Karpas-422 (cell line): Measurements from ENCODE around the gene WDR76. TPM values are rescaled to one million over a fixed set of nuclear protein-coding genes. Genes with fewer than 3 reads are reported as not detected.
"Not testable (repeated sequence)": the region's sequence is repeated elsewhere in the genome, so short reads cannot be mapped to it uniquely, and the experiment has no call there.

Experiments
- DNase-seq: peaks from one replicate; pipeline ENCODE4 v3.0.0-alpha.2; 2015
- H2AFZ ChIP-seq: fragments of 200-600 bp; sonication (generic); 2 replicates; pipeline ENCODE4 v1.6.1; 2014; ENCODE audit warnings: antibody characterized with exemption, low read length, mixed read lengths
- H3K27ac ChIP-seq: fragments of 200-600 bp; sonication (generic); 2 replicates; pipeline ENCODE4 v1.5.1; 2014; ENCODE audit warnings: mild to moderate bottlenecking, low read length, moderate library complexity
- H3K27me3 ChIP-seq: fragments of 200-600 bp; sonication (generic); 2 replicates; pipeline ENCODE4 v1.6.1; 2014; ENCODE audit warnings: low read length, mixed read lengths
- H3K36me3 ChIP-seq: fragments of 200-600 bp; sonication (generic); 2 replicates; pipeline ENCODE4 v1.6.1; 2014; ENCODE audit warnings: low read length, mixed read lengths; ENCODE audit not compliant: insufficient read depth
- H3K4me1 ChIP-seq: fragments of 200-600 bp; sonication (generic); 2 replicates; pipeline ENCODE4 v1.6.1; 2014; ENCODE audit warnings: mild to moderate bottlenecking, low read length, mixed read lengths
- H3K4me2 ChIP-seq: fragments of 200-600 bp; sonication (generic); 2 replicates; pipeline ENCODE4 v1.6.1; 2014; ENCODE audit warnings: low read length, low read depth, mild to moderate bottlenecking; ENCODE audit not compliant: poor library complexity, severe bottlenecking
- H3K4me3 ChIP-seq: fragments of 200-600 bp; sonication (generic); 2 replicates; pipeline ENCODE4 v1.5.1; 2014; ENCODE audit warnings: mild to moderate bottlenecking, antibody characterized with exemption, low read length, mixed read lengths
- H3K79me2 ChIP-seq: fragments of 200-600 bp; sonication (generic); 2 replicates; pipeline ENCODE4 v1.6.1; 2014; ENCODE audit warnings: mild to moderate bottlenecking, low read length, mixed read lengths
- H3K9ac ChIP-seq: fragments of 200-600 bp; sonication (generic); 2 replicates; pipeline ENCODE4 v1.6.0; 2014; ENCODE audit warnings: low read length
- H3K9me2 ChIP-seq: fragments of 200-600 bp; sonication (generic), shearing (Covaris generic); replicated peaks from 2 replicates; pipeline ENCODE4 v1.6.0; 2014; ENCODE audit warnings: mild to moderate bottlenecking, low read length, moderate library complexity; ENCODE audit not compliant: insufficient read depth
- H3K9me3 ChIP-seq: fragments of 300-700, 200-600 bp; sonication (generic); 2 replicates; pipeline ENCODE4 v1.6.1; 2014; ENCODE audit warnings: low read length, mixed read lengths
- H4K20me1 ChIP-seq: fragments of 200-600 bp; sonication (generic); 2 replicates; pipeline ENCODE4 v1.6.1; 2014; ENCODE audit warnings: mild to moderate bottlenecking, antibody characterized with exemption, low read length, low read depth; ENCODE audit not compliant: insufficient read depth
- total RNA-seq: library from RNA; depleted of rRNA; stranded (reverse); fragments of >200 nt; shearing (Covaris generic); gene quantifications from 2 replicates; pipeline ENCODE4 v1.2.3, GENCODE V29; 2014; ENCODE audit warnings: low replicate concordance

WDR76 gene
- total RNA-seq, 1 experiment from 2014 or later: 43.8 TPM

DNA sequence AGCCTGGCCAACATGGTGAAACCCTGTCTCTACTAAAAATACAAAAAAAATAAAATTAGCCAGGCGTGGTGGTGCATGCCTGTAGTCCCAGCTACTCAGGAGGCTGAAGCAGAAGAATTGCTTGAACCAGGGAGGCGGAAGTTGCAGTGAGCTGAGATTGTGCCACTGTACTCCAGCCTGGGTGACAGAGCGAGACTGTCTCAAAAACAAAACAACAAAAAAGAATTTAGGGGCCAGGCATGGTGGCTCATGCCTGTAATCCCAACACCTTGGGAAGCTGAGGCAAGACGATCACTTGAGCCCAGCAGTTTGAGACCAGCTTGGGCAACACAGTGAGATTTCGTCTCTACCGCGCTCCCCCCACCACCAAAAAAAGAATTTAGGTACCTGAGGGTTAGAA, 24.1 kb upstream of the WDR76 start:
- H2AFZ ChIP-seq, H3K4me3 ChIP-seq, DNase-seq, H3K9ac ChIP-seq, H3K4me2 ChIP-seq, H3K9me3 ChIP-seq, H4K20me1 ChIP-seq, H3K9me2 ChIP-seq, H3K27me3 ChIP-seq: not testable (repeated sequence)
- H3K79me2 ChIP-seq: peaks cover 18% of the 10 kb centered on the region
- peak overlapping the region; percentile 34 for H3K27ac ChIP-seq
- peaks cover 39% of the 10 kb centered on the region for H3K36me3 ChIP-seq
- H3K4me1 ChIP-seq: peaks cover 39% of the 10 kb centered on the region

DNA sequence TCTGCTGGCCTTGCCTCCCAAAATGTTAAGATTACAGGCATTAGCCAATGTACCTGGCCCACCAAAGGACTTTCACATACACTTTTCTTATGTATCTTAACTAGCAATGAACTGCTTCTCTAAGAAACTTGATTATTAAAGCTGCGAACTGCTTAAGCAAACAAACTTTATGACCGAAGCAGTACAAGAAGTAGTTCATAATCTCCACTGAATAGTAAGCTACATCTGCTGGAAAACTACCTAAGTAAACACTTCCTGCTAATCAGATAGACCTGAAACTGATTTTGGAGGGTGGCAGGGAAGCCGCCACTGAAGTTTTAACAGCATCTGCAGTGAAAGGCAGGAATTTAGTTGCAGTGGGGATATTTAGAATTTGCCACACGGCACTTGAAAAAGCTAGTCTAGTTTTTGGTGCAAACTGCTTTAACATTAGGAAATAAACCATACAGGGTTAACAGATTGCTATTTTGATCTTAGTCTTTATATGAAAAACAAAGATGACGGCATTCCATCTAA, 18.3 kb upstream of the WDR76 start:
- peak; percentile 53 for DNase-seq
- H3K36me3 ChIP-seq: peaks cover 45% of the 10 kb centered on the region
- peaks cover 33% of the 10 kb centered on the region for H3K4me1 ChIP-seq
- no peaks in the 10 kb centered on the region for H3K9me3 ChIP-seq
- peak overlapping the region; percentile 52 for H3K4me3 ChIP-seq
- peak overlapping the region; percentile 67 for H3K9ac ChIP-seq
- no peaks in the 10 kb centered on the region for H4K20me1 ChIP-seq
- no peaks in the 10 kb centered on the region for H3K27me3 ChIP-seq
- no peaks in the 10 kb centered on the region for H3K79me2 ChIP-seq
- H3K27ac ChIP-seq: peak overlapping the region; percentile 99
- H3K9me2 ChIP-seq: no peaks in the 10 kb centered on the region
- peak overlapping the region; percentile 69 for H3K4me2 ChIP-seq
- H2AFZ ChIP-seq: no peak overlapping the region

DNA sequence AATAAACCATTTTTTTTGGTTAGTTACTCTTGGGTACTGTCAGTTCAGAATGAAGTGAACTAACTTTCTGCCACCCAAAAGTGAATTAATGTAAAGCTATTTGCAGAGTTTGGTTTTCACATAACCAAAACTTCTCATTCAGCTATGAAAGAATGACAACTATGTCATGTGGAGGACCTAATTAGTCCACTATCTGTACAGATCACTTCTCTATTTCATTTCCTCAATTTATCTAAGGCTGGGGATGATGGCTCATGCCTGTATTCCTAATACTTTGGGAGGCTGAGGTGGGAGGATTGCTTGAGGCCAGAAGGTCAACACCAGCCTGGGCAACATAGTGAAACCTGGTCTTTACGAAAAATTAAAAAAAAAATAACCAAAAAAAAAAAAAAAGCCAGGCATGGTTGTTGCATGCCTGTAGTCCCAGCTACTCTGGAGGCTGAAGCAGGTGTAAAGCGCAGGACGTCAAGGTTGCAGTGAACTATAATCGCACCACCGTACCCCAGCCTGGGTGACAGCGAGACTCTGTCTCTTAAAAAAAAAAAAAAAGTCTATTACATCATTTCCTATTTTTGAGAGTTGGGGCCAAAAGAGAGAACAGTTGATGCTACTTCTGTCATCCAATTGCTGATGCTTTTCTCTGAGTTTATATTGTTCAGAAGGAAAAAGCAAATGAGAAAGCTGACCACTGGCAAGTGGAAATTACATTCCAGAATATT, 17.7 kb upstream of the WDR76 start:
- Histone ChIP-seq H3K9me3 (no peaks in the 10 kb centered on the region), H2AFZ (peak overlapping the region; percentile 15; the same call in 1 of the 2 replicates), H3K4me3 (peak overlapping the region; percentile 52), H3K9me2 (no peaks in the 10 kb centered on the region), H3K79me2 (no peaks in the 10 kb centered on the region), H3K4me2 (peak overlapping the region; percentile 69), H3K36me3 (peaks cover 45% of the 10 kb centered on the region), H3K27ac (peak overlapping the region; percentile 99), H4K20me1 (no peaks in the 10 kb centered on the region), H3K27me3 (no peaks in the 10 kb centered on the region), H3K4me1 (peaks cover 33% of the 10 kb centered on the region), H3K9ac (peak overlapping the region; percentile 67)
- peak; percentile 91 for DNase-seq

DNA sequence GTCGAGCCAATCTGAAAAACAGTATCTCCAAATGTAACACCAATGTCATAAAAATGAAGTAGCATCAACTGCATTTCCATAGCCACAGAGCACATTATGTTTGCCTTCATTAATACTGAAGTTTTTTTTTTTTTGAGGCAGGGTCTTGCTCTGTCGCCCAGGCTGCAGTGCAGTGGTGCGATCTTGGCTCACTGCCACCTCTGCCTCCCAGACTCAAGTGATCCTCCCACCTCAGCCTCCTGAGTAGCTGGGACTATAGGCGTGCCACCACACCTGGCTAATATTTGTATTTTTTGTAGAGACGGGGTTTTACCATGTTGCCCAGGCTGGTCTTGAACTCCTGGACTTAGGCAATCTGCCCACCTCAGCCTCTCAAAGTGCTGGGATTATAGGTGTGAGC, 11.7 kb upstream of the WDR76 start:
- not testable (repeated sequence) for H3K27me3 ChIP-seq, H3K27ac ChIP-seq, H4K20me1 ChIP-seq, H3K4me1 ChIP-seq, H3K9ac ChIP-seq, DNase-seq, H3K4me3 ChIP-seq, H3K9me3 ChIP-seq, H3K4me2 ChIP-seq, H2AFZ ChIP-seq, H3K9me2 ChIP-seq
- Histone ChIP-seq H3K36me3 (peaks cover 47% of the 10 kb centered on the region; the same call in 1 of the 2 replicates), H3K79me2 (peaks cover 35% of the 10 kb centered on the region)

DNA sequence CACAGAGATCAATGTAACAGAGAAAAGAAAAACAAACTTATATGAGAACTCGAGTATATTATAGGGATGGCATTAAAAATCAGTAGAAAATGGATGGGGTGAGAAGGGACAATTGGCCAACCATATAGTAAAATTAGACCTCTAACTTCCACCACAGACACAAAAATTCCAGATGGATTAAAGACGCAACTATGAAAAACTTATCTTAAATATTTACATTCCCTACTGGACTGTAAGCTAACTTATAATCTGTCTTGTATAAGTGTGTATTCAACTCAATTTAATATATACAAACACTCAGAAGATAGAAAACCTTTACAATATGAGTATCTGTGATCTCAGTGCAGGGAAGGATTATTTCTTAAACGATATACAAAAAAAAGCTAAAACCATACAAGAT, 5.3 kb upstream of the WDR76 start:
- H3K9me2 ChIP-seq: no peaks in the 10 kb centered on the region
- H2AFZ ChIP-seq: no peak overlapping the region
- peaks cover 26% of the 10 kb centered on the region; the same call in 1 of the 2 replicates for H3K36me3 ChIP-seq
- no peak overlapping the region for H3K9ac ChIP-seq
- peaks cover 6% of the 10 kb centered on the region; the same call in 1 of the 2 replicates for H4K20me1 ChIP-seq
- peak overlapping the region; percentile 17; the same call in 1 of the 2 replicates for H3K27ac ChIP-seq
- H3K4me2 ChIP-seq: peak overlapping the region; percentile 24
- H3K4me3 ChIP-seq: no peak overlapping the region
- peak; percentile 39 for DNase-seq
- H3K27me3 ChIP-seq: no peaks in the 10 kb centered on the region
- no peaks in the 10 kb centered on the region for H3K9me3 ChIP-seq
- peaks cover 29% of the 10 kb centered on the region for H3K4me1 ChIP-seq
- peaks cover 75% of the 10 kb centered on the region for H3K79me2 ChIP-seq

DNA sequence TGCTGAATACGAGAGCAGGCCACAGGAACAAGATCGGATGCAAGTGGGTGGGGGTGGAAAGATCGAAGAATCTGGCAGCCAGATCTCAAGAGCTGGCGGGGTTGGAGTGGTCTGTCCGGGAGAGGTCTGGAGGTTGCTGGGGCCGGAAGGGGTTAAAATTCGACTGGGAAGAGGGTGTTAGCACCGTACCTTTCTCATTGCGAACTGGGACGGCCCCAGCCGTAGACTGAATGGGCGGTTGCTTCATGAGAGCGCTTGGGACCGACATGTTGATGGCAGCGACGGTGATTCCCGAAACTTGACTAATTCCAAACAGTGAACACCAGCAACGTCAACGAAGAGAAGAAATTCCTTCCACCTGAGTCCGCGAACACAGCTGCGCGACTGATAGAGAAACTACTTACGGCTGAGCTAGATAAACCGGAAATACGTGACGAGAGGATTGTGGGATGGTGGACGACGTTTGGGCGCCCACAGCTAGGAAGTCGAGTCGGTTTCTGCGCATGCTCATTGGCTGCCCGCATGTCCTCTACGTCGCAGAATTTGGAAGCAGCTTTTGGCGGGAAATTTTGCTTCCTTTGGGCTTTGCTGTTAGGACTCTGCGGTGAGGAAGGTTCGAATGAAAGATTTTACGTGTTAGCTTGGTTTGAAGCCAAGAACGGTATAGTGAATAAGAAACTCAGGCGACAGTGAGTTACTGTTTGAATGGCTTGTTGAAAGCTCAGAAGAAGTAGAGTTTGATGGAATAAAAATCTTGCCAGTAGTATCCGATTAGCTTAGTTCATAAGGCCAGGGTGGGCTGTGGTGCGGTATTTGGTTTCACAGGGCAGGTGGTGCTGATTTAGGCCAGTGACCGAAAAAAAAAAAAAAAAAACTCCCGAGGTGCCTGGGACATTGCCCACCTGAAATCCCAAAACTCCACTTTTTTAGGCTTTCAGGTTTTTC, 2.2 kb upstream of the WDR76 start, which contains the start of gene MFAP1:
Gene MFAP1 (minus strand): TSS at position 389 of the 945 bp plus-strand sequence. CDS start 121 bp downstream, at position 268.
- no peaks in the 10 kb centered on the region; the same call in 1 of the 2 replicates for H4K20me1 ChIP-seq
- peak; percentile 98 for DNase-seq
- H3K27ac ChIP-seq: peak within 1 kb of the TSS; percentile 49
- no peaks in the 10 kb centered on the region for H3K9me2 ChIP-seq
- H3K9me3 ChIP-seq: no peaks in the 10 kb centered on the region
- H3K27me3 ChIP-seq: no peaks in the 10 kb centered on the region
- peaks cover 24% of the 10 kb centered on the region for H3K36me3 ChIP-seq
- peaks cover 73% of the 10 kb centered on the region for H3K79me2 ChIP-seq
- peak within 1 kb of the TSS; percentile 85 for H3K4me3 ChIP-seq
- H3K4me2 ChIP-seq: peak within 1 kb of the TSS; percentile 63
- H3K9ac ChIP-seq: peak within 1 kb of the TSS; percentile 83
- peaks cover 49% of the 10 kb centered on the region for H3K4me1 ChIP-seq
- H2AFZ ChIP-seq: 0 out of 2 replicates have a peak within 1 kb of the TSS, but pooled peaks have one; percentile 30

DNA sequence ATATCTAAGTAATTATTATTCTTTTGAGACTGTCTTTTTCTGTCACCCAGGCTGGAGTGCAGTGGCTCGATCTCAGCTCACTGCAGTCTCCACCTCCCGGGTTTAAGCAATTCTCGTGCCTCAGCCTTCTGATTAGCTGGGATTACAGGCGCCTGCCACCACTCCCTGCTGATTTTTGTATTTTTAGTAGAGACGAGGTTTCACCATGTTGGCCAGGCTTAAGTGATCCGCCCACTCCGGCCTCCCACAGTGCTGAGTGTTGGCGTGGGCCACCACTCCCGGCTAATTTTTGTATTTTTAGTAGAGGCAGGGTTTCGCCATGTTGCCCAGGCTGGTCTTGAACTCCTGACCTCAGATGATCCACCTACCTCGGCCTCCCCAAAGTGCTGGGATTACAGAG, 1.5 kb upstream of the WDR76 start:
- not testable (repeated sequence) for H3K9me3 ChIP-seq, H3K4me2 ChIP-seq, H2AFZ ChIP-seq, H3K9ac ChIP-seq, H3K27me3 ChIP-seq, H3K4me3 ChIP-seq, H4K20me1 ChIP-seq, H3K9me2 ChIP-seq
- peaks cover 73% of the 10 kb centered on the region for H3K79me2 ChIP-seq
- peaks cover 56% of the 10 kb centered on the region for H3K4me1 ChIP-seq
- peak; percentile 45 for DNase-seq
- H3K36me3 ChIP-seq: peaks cover 32% of the 10 kb centered on the region
- peak overlapping the region; percentile 39; the same call in 1 of the 2 replicates for H3K27ac ChIP-seq
